Hematopoietic multipotent progenitor cell treated with erythropoietin and hydrocortisone succinate and interleukin-3 and kit ligand, for 15 days (in vitro differentiated cells): ENCODE data around the gene SNX4.
"Not testable (repeated sequence)": the region's sequence is repeated elsewhere in the genome, so short reads cannot be mapped to it uniquely, and the experiment has no call there.

ENCODE experiments used
- DNase-seq: peaks from one replicate; pipeline ENCODE4 v3.0.0-alpha.2; 2015; ENCODE audit warnings: low spot score

The SNX4 gene

GRCh38 chr3:125519678-125520562 lies at the start of gene SNX4:
TSS of gene SNX4 (minus strand) at chr3:125520202. CDS start at chr3:125520172, 30 bp downstream.
- DNase-seq, result peak; percentile 85

- no peak for DNase-seq
These were observed 36.3 kb upstream of the SNX4 start for GRCh38 chr3:125556314-125556713.

GRCh38 chr3:125552401-125552800 lies 32.4 kb upstream of the SNX4 start:
- DNase-seq, result no peak

GRCh38 chr3:125528920-125529319 lies 8.9 kb upstream of the SNX4 start:
- no peak for DNase-seq

GRCh38 chr3:125525153-125525552 lies 5.2 kb upstream of the SNX4 start:
- DNase-seq, result no peak

- DNase-seq, result not testable (repeated sequence)
These were observed 539 bp upstream of the SNX4 start for GRCh38 chr3:125520563-125520919.

GRCh38 chr3:125515421-125515820 lies 4.6 kb downstream of the SNX4 start:
- no peak for DNase-seq

- no peak for DNase-seq
These were observed 6.4 kb downstream of the SNX4 start for GRCh38 chr3:125513490-125514115.

- peak; percentile 33 for DNase-seq
These were observed 7.7 kb downstream of the SNX4 start for GRCh38 chr3:125512135-125512920.

GRCh38 chr3:125511420-125512118 lies 8.4 kb downstream of the SNX4 start:
- no peak for DNase-seq

- DNase-seq, result no peak
These were observed 12.9 kb downstream of the SNX4 start for GRCh38 chr3:125507128-125507527.

GRCh38 chr3:125498630-125499029 lies 21.4 kb downstream of the SNX4 start:
- DNase-seq, result no peak

GRCh38 chr3:125496701-125497100 lies 23.3 kb downstream of the SNX4 start:
- DNase-seq, result no peak

GRCh38 chr3:125482406-125482805 lies 37.6 kb downstream of the SNX4 start:
- DNase-seq, result no peak

- DNase-seq, result no peak
These were observed 38.2 kb downstream of the SNX4 start for GRCh38 chr3:125481786-125482185.

GRCh38 chr3:125481375-125481759 lies 38.6 kb downstream of the SNX4 start:
- DNase-seq, result not testable (repeated sequence)

GRCh38 chr3:125480656-125481374 lies 39.2 kb downstream of the SNX4 start:
- no peak for DNase-seq

GRCh38 chr3:125479091-125479490 lies 40.9 kb downstream of the SNX4 start:
- no peak for DNase-seq

GRCh38 chr3:125478326-125478725 lies 41.7 kb downstream of the SNX4 start:
- no peak for DNase-seq

- no peak for DNase-seq
These were observed 42.3 kb downstream of the SNX4 start for GRCh38 chr3:125477701-125478100.

GRCh38 chr3:125470671-125471070 lies 49.3 kb downstream of the SNX4 start:
- DNase-seq, result no peak
